GM19025 (cell line): Measurements from ENCODE around the gene B3GAT3.
"Not testable (repeated sequence)": the region's sequence is repeated elsewhere in the genome, so short reads cannot be mapped to it uniquely, and the experiment has no call there.

Source experiments
- ATAC-seq: cut with Tn5 transposase; IDR thresholded peaks from one replicate; pipeline ENCODE4 v1.9.1; 2021; ENCODE audit warnings: mild to moderate bottlenecking, low read depth, moderate library complexity; ENCODE audit not compliant: unreplicated experiment

Gene B3GAT3

GRCh38 chr11:62645946-62646824 is 24.4 kb upstream of the B3GAT3 start, which contains the start of gene GANAB:
Gene GANAB, minus strand, starts transcription at chr11:62646613. Its CDS starts 14 bp downstream, at chr11:62646599.
- ATAC-seq, result peak; percentile 88

- no peak for ATAC-seq
These were observed 23.8 kb upstream of the B3GAT3 start for GRCh38 chr11:62645671-62645945.

- no peak for ATAC-seq
These were observed 22.4 kb upstream of the B3GAT3 start for GRCh38 chr11:62644220-62644619.

- no peak for ATAC-seq
These were observed 10.7 kb upstream of the B3GAT3 start for GRCh38 chr11:62632492-62632891.

GRCh38 chr11:62627713-62628112 is 5.9 kb upstream of the B3GAT3 start:
- no peak for ATAC-seq

- no peak for ATAC-seq
These were observed 797 bp upstream of the B3GAT3 start for GRCh38 chr11:62622476-62623089.

GRCh38 chr11:62621027-62621566 is 689 bp downstream of the B3GAT3 start:
- no peak for ATAC-seq

GRCh38 chr11:62616957-62617356 is 4.8 kb downstream of the B3GAT3 start:
- not testable (repeated sequence) for ATAC-seq

GRCh38 chr11:62615521-62615920 is 6.3 kb downstream of the B3GAT3 start:
- no peak for ATAC-seq

- ATAC-seq, result no peak
These were observed 7.5 kb downstream of the B3GAT3 start for GRCh38 chr11:62614275-62614674.

GRCh38 chr11:62613291-62613778 is 8.5 kb downstream of the B3GAT3 start:
- no peak for ATAC-seq

GRCh38 chr11:62612366-62613290 is 9.2 kb downstream of the B3GAT3 start, which contains the start of the genes EML3 and ROM1:
Gene EML3, minus strand, starts transcription at chr11:62612775. Its CDS starts 318 bp downstream, at chr11:62612457.
Gene ROM1, plus strand, starts transcription at chr11:62613257. Its CDS starts 25 bp downstream, at chr11:62613282.
- ATAC-seq, result peak; percentile 69

- peak; percentile 18 for ATAC-seq
These were observed 10.0 kb downstream of the B3GAT3 start for GRCh38 chr11:62611705-62612365.

- no peak for ATAC-seq
These were observed 10.7 kb downstream of the B3GAT3 start for GRCh38 chr11:62610814-62611704.

GRCh38 chr11:62610403-62610802 is 11.4 kb downstream of the B3GAT3 start:
- ATAC-seq, result no peak

GRCh38 chr11:62608776-62609175 is 13.0 kb downstream of the B3GAT3 start:
- no peak for ATAC-seq

GRCh38 chr11:62607714-62608113 is 14.1 kb downstream of the B3GAT3 start:
- no peak for ATAC-seq

GRCh38 chr11:62605902-62606301 is 15.9 kb downstream of the B3GAT3 start:
- no peak for ATAC-seq

GRCh38 chr11:62605467-62605866 is 16.3 kb downstream of the B3GAT3 start:
- ATAC-seq, result no peak
